ENCODE measurements around the gene ZDHHC4.

Gene ZDHHC4

DNA sequence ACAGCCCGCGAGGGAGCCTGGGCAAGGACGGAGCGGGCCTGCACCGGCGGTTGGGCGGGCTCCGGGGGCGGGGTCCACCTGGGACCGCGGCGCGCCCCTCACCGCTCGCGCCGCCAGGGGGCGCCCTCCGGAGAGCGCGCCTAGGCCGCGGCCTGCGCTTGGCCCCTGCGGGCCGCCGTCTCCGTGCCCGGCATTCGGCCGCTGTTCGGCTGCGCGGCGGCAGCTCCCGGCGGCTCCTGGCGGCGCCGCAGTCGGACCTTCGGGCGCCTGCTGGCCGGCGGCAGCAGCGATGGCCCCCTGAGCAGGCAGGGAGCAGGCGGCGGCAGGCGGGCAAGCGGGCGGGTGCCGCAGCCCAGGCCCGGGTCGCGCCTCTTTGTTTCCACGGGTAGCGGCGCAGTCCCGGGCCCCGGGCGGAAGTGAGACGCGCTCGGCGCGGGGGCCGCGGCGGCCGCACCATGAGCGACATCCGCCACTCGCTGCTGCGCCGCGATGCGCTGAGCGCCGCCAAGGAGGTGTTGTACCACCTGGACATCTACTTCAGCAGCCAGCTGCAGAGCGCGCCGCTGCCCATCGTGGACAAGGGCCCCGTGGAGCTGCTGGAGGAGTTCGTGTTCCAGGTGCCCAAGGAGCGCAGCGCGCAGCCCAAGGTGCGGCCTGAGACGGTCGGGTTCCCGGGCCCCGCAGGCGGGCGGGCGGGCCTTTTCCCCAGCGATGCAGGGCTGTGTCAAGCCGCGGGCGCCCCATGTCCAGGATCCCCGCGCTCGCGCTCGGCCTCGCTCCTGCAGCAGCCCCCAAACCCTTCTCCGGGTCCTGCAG is 12.8 kb downstream of the ZDHHC4 start, which contains the start of gene INTS15 (continued):
- TF ChIP-seq, protein P1, sequence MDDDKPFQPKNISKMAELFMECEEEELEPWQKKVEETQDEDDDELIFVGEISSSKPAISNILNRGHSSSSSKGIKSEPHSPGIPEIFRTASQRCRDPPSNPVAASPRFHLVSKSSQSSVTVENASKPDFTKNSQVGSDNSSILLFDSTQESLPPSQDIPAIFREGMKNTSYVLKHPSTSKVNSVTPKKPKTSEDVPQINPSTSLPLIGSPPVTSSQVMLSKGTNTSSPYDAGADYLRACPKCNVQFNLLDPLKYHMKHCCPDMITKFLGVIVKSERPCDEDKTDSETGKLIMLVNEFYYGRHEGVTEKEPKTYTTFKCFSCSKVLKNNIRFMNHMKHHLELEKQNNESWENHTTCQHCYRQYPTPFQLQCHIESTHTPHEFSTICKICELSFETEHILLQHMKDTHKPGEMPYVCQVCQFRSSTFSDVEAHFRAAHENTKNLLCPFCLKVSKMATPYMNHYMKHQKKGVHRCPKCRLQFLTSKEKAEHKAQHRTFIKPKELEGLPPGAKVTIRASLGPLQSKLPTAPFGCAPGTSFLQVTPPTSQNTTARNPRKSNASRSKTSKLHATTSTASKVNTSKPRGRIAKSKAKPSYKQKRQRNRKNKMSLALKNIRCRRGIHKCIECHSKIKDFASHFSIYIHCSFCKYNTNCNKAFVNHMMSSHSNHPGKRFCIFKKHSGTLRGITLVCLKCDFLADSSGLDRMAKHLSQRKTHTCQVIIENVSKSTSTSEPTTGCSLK (tag by site-specific recombination; IDR thresholded peaks at IDR 0.05), result no peak
- no peak for TF ChIP-seq ZNF707 (tag by site-specific recombination; IDR thresholded peaks at IDR 0.05)
- no peak for TF ChIP-seq ZNF423 (tag by site-specific recombination; IDR thresholded peaks at IDR 0.05)
- TF ChIP-seq, protein P2, sequence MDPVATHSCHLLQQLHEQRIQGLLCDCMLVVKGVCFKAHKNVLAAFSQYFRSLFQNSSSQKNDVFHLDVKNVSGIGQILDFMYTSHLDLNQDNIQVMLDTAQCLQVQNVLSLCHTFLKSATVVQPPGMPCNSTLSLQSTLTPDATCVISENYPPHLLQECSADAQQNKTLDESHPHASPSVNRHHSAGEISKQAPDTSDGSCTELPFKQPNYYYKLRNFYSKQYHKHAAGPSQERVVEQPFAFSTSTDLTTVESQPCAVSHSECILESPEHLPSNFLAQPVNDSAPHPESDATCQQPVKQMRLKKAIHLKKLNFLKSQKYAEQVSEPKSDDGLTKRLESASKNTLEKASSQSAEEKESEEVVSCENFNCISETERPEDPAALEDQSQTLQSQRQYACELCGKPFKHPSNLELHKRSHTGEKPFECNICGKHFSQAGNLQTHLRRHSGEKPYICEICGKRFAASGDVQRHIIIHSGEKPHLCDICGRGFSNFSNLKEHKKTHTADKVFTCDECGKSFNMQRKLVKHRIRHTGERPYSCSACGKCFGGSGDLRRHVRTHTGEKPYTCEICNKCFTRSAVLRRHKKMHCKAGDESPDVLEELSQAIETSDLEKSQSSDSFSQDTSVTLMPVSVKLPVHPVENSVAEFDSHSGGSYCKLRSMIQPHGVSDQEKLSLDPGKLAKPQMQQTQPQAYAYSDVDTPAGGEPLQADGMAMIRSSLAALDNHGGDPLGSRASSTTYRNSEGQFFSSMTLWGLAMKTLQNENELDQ (tag by site-specific recombination; IDR thresholded peaks at IDR 0.05; ENCODE audit: low read depth), result no peak
- TF ChIP-seq ZNF2 (tag by site-specific recombination; IDR thresholded peaks at IDR 0.05), result no peak
- TF ChIP-seq ZNF341 (tag by site-specific recombination; IDR thresholded peaks at IDR 0.05; ENCODE audit: low read depth), result no peak
- no peak for TF ChIP-seq ZNF521 (tag by site-specific recombination; IDR thresholded peaks at IDR 0.05)
- no peak for TF ChIP-seq ZNF558 (tag by site-specific recombination; IDR thresholded peaks at IDR 0.05)
- TF ChIP-seq ZFHX2 (tag by site-specific recombination; conservative IDR thresholded peaks at IDR 0.05), result no peak
- no peak for TF ChIP-seq MZF1 (tag by site-specific recombination; IDR thresholded peaks at IDR 0.05; ENCODE audit: borderline replicate concordance)
- TF ChIP-seq ZNF776 (tag by site-specific recombination; IDR thresholded peaks at IDR 0.05; ENCODE audit: borderline replicate concordance), result no peak
- no peak for TF ChIP-seq ZBTB1 (tag by site-specific recombination; IDR thresholded peaks at IDR 0.05)
- TF ChIP-seq, protein P3, sequence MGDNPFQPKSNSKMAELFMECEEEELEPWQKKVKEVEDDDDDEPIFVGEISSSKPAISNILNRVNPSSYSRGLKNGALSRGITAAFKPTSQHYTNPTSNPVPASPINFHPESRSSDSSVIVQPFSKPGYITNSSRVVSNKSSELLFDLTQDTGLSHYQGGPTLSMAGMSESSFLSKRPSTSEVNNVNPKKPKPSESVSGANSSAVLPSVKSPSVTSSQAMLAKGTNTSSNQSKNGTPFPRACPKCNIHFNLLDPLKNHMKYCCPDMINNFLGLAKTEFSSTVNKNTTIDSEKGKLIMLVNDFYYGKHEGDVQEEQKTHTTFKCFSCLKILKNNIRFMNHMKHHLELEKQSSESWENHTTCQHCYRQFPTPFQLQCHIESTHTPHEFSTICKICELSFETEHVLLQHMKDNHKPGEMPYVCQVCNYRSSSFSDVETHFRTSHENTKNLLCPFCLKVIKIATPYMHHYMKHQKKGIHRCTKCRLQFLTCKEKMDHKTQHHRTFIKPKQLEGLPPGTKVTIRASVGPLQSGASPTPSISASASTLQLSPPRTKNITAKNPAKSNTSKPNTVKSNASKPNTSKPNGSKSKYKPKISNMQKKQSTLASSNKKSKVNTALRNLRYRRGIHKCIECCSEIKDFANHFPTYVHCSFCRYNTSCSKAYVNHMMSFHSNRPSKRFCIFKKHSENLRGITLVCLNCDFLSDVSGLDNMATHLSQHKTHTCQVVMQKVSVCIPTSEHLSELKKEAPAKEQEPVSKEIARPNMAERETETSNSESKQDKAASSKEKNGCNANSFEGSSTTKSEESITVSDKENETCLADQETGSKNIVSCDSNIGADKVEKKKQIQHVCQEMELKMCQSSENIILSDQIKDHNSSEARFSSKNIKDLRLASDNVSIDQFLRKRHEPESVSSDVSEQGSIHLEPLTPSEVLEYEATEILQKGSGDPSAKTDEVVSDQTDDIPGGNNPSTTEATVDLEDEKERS (tag by site-specific recombination; IDR thresholded peaks at IDR 0.05), result no peak
- no peak for TF ChIP-seq ZNF701 (tag by site-specific recombination; IDR thresholded peaks at IDR 0.05)
- no peak for TF ChIP-seq ZNF292 (tag by site-specific recombination; IDR thresholded peaks at IDR 0.05; ENCODE audit: borderline replicate concordance, low read depth)
- TF ChIP-seq, protein P4, sequence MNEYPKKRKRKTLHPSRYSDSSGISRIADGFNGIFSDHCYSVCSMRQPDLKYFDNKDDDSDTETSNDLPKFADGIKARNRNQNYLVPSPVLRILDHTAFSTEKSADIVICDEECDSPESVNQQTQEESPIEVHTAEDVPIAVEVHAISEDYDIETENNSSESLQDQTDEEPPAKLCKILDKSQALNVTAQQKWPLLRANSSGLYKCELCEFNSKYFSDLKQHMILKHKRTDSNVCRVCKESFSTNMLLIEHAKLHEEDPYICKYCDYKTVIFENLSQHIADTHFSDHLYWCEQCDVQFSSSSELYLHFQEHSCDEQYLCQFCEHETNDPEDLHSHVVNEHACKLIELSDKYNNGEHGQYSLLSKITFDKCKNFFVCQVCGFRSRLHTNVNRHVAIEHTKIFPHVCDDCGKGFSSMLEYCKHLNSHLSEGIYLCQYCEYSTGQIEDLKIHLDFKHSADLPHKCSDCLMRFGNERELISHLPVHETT (tag by site-specific recombination; IDR thresholded peaks at IDR 0.05), result no peak
- TF ChIP-seq GLI4 (tag by site-specific recombination; IDR thresholded peaks at IDR 0.05), result no peak
- no peak for TF ChIP-seq ZNF473 (tag by site-specific recombination; IDR thresholded peaks at IDR 0.05)

Data from HEK293 (cell line).